ENCODE measurements around the gene SYTL2. TPM values are rescaled to one million over a fixed set of nuclear protein-coding genes. Genes with fewer than 3 reads are reported as not detected.
"Not testable (repeated sequence)": the region's sequence is repeated elsewhere in the genome, so short reads cannot be mapped to it uniquely, and the experiment has no call there.

SYTL2 gene
- total RNA-seq, 1 donor from 2014 or later = 17.4 TPM

GRCh38 chr11:85658180-85658579 lies 152.8 kb downstream of the SYTL2 start:
- TF ChIP-seq POLR2A (IDR thresholded peaks at IDR 0.05) (no peak), CTCF (IDR thresholded peaks at IDR 0.05) (no peak), POLR2AphosphoS5 (IDR thresholded peaks at IDR 0.05; ENCODE audit: insufficient read depth in 1 of 2, low read depth in 1 of 2) (no peak)
- Histone ChIP-seq H3K4me1 (peaks cover 55% of the 10 kb centered on the region), H3K36me3 (peaks cover 0 to 26% of the 10 kb centered on the region in 2 donors)

GRCh38 chr11:85656777-85657176 lies 154.2 kb downstream of the SYTL2 start:
- intact Hi-C loops (cut with DNase I) = no loop called here
- Histone ChIP-seq H3K36me3 (peaks cover 0 to 28% of the 10 kb centered on the region in 2 donors), H3K4me1 (peaks cover 41% of the 10 kb centered on the region), H3K9me3 (no peaks in the 10 kb centered on the region), H3K27me3 (no peaks in the 10 kb centered on the region), H3K27ac (no peak overlapping the region), H3K4me3 (no peak overlapping the region)
- DNase-seq (ENCODE audit: extremely low spot score in 2 of 2) = no peak
- no peak for TF ChIP-seq CTCF (IDR thresholded peaks at IDR 0.05)
- no peak for TF ChIP-seq POLR2AphosphoS5 (IDR thresholded peaks at IDR 0.05; ENCODE audit: insufficient read depth in 1 of 2, low read depth in 1 of 2)
- no peak for TF ChIP-seq POLR2A (IDR thresholded peaks at IDR 0.05)

More at GRCh38 chr11:85658180-85658579, 152.8 kb downstream of the SYTL2 start:
- Histone ChIP-seq H3K4me3 (no peak overlapping the region), H3K27me3 (no peaks in the 10 kb centered on the region), H3K27ac (no peak overlapping the region), H3K9me3 (no peaks in the 10 kb centered on the region)
- DNase-seq (ENCODE audit: extremely low spot score in 2 of 2) = no peak
- intact Hi-C loops (cut with DNase I) = no loop called here

- DNase-seq (ENCODE audit: extremely low spot score in 2 of 2); H3K4me3 ChIP-seq; H3K27me3 ChIP-seq; H3K9me3 ChIP-seq; intact Hi-C loops (cut with DNase I); H3K27ac ChIP-seq: not testable (repeated sequence)
- H3K4me1 ChIP-seq = peaks cover 20% of the 10 kb centered on the region
- H3K36me3 ChIP-seq = peaks cover 0 to 21% of the 10 kb centered on the region in 2 donors
Measured at GRCh38 chr11:85654343-85654742, 156.6 kb downstream of the SYTL2 start.

GRCh38 chr11:85652786-85653447 lies 158.0 kb downstream of the SYTL2 start:
- Histone ChIP-seq H3K36me3 (peaks cover 0 to 14% of the 10 kb centered on the region in 2 donors), H3K4me3 (no peak overlapping the region), H3K27me3 (no peaks in the 10 kb centered on the region), H3K27ac (no peak overlapping the region), H3K4me1 (peaks cover 19% of the 10 kb centered on the region), H3K9me3 (no peaks in the 10 kb centered on the region)
- no peak for DNase-seq (ENCODE audit: extremely low spot score in 2 of 2)
- TF ChIP-seq CTCF (IDR thresholded peaks at IDR 0.05) (no peak), POLR2A (IDR thresholded peaks at IDR 0.05) (no peak), POLR2AphosphoS5 (IDR thresholded peaks at IDR 0.05; ENCODE audit: insufficient read depth in 1 of 2, low read depth in 1 of 2) (no peak)
- intact Hi-C loops (cut with DNase I) = no loop called here

- intact Hi-C loops (cut with DNase I) = no loop called here
- no peak for TF ChIP-seq POLR2AphosphoS5 (IDR thresholded peaks at IDR 0.05; ENCODE audit: insufficient read depth in 1 of 2, low read depth in 1 of 2)
- TF ChIP-seq POLR2A (IDR thresholded peaks at IDR 0.05) = no peak
- no peak for TF ChIP-seq CTCF (IDR thresholded peaks at IDR 0.05)
- peaks cover 20% of the 10 kb centered on the region for H3K4me1 ChIP-seq
- peaks cover 0 to 9% of the 10 kb centered on the region in 2 donors for H3K36me3 ChIP-seq
- H3K27ac ChIP-seq = no peak overlapping the region
- no peak overlapping the region for H3K4me3 ChIP-seq
- no peaks in the 10 kb centered on the region for H3K27me3 ChIP-seq
- no peak for DNase-seq (ENCODE audit: extremely low spot score in 2 of 2)
- no peaks in the 10 kb centered on the region for H3K9me3 ChIP-seq
Measured at GRCh38 chr11:85651118-85651517, 159.8 kb downstream of the SYTL2 start.

Measured in vagina (tissue), 2 donors.